Pancreas (tissue), 10 donors: ENCODE results near the gene APOL2. TPM values are rescaled to one million over a fixed set of nuclear protein-coding genes. Genes with fewer than 3 reads are reported as not detected.
"Not testable (repeated sequence)": the region's sequence is repeated elsewhere in the genome, so short reads cannot be mapped to it uniquely, and the experiment has no call there.

Experiments
- ATAC-seq, 4 donors: fragments of 200-7000 bp; cut with Tn5 transposase; one replicate each; pipeline versions ENCODE4 v1.8.0 to v1.9.1; 2020; ENCODE audit warnings: mild to moderate bottlenecking in 4 of 4, moderate library complexity in 4 of 4
- DNase-seq, 6 donors: peaks; one replicate each; pipeline ENCODE4 v3.0.0-alpha.2; 2020
- FAIRE-seq: peaks from 2 replicates; lab custom pipeline; 2012; peaks lifted over from hg19 to GRCh38; lab: Jason Lieb, UNC
- H3K27ac ChIP-seq, 4 donors: fragments of 200-600 bp; sonication (generic); 1 replicate in 3 of 4; 2 replicates in 1 of 4; pipeline versions ENCODE4 v1.5.0 to v1.8.0; 2020
- H3K27me3 ChIP-seq, 4 donors: fragments of 200-600 bp; one replicate each; pipeline ENCODE4 v1.8.0; 2021
- H3K36me3 ChIP-seq, 3 donors: fragments of 200-600 bp; sonication (generic) in 1 of 3; one replicate each; pipeline versions ENCODE4 v1.5.0 to v1.8.0; 2020 to 2021
- H3K4me1 ChIP-seq, 3 donors: fragments of 200-600 bp; one replicate each; pipeline ENCODE4 v1.8.0; 2021
- H3K4me3 ChIP-seq, 4 donors: fragments of 200-600 bp; sonication (generic) in 2 of 4; one replicate each; pipeline versions ENCODE4 v1.5.0 to v1.8.0; 2020 to 2021
- H3K9me3 ChIP-seq, 4 donors: fragments of 200-600 bp; one replicate each; pipeline ENCODE4 v1.8.0; 2021
- WGBS, 2 donors: extraction: QIAGEN DNeasy Blood & Tissue Kit; methylation state at CpG; one replicate each; pipeline ENCODE4 v1.1.7; 2013; 5-methylcytosine and 5-hydroxymethylcytosine counted together
- intact Hi-C, 3 donors: fragments of 100-400 bp; cut with DNase I; formaldehyde crosslinking; loops; one replicate each; pipeline versions ENCODE4 v1.11.1 to v1.14.2; 2022
- polyA plus RNA-seq, 2 donors: library from polyadenylated mRNA; stranded (reverse); fragments of 200-250 nt; gene quantifications; one replicate each; pipeline ENCODE4 v1.2.3, GENCODE V29; 2013
- total RNA-seq, 6 donors: library from RNA; stranded (reverse); fragmentation: NEBNext Ultra II Directional in 4 of 6; extraction: Animal tissue kit (Norgen Biotek cat#: 25700) in 4 of 6; gene quantifications; one replicate each; pipeline versions ENCODE4 v1.2.1 to v1.2.4, GENCODE V29; 2021 to 2023
- TF ChIP-seq, protein P1 (sequence below), 4 donors: fragments of 200-600 bp; sonication (generic) in 3 of 4; IDR thresholded peaks; one replicate each; pipeline versions ENCODE4 v1.5.0 to v1.8.0; 2021; ENCODE audit warnings: antibody characterized with exemption in 4 of 4
- donor health status: healthy with polysubstance abuse.
- donor health status: DM: no; HTN: no; CAD: no; lungs with moderate emphysema.
- donor health status: DM: no; HTN: no; CAD: no.
- donor health status: control.
- donor health status: control.
- donor health status: Bipolar disorder and iron deficiency.
- donor health status: DM: yes; HTN: yes; CAD: no.
- donor health status: DM: no; HTN: no; CAD: no.
- donor health status: DM: no; HTN: no; CAD: no.
- donor health status: DM: yes; HTN: yes; CAD: no.

Gene APOL2
- total and polyA plus RNA-seq, 8 donors: 6.3 to 23.4 (median 16.5) TPM

DNA sequence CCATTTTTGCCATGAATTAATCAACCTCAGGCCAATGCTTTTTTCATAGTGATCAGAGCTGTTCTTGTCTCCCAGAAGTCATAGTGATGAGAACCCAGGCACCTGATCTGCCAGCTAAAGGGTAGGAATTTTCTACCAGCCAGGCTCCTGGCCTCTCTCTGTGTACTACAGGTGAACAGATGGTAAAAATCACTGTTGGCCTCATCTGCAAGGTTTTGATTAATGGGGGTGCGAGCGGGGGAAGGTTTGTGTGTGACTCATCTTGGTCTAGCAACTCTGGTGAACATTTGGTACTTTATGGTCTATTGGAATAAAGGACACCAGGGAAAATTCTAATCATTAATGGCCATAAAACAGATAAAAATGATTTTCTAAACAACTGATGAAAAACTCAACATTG is 23.3 kb downstream of the APOL2 start:
- no peaks in the 10 kb centered on the region for H3K36me3 ChIP-seq
- TF ChIP-seq, protein P1, sequence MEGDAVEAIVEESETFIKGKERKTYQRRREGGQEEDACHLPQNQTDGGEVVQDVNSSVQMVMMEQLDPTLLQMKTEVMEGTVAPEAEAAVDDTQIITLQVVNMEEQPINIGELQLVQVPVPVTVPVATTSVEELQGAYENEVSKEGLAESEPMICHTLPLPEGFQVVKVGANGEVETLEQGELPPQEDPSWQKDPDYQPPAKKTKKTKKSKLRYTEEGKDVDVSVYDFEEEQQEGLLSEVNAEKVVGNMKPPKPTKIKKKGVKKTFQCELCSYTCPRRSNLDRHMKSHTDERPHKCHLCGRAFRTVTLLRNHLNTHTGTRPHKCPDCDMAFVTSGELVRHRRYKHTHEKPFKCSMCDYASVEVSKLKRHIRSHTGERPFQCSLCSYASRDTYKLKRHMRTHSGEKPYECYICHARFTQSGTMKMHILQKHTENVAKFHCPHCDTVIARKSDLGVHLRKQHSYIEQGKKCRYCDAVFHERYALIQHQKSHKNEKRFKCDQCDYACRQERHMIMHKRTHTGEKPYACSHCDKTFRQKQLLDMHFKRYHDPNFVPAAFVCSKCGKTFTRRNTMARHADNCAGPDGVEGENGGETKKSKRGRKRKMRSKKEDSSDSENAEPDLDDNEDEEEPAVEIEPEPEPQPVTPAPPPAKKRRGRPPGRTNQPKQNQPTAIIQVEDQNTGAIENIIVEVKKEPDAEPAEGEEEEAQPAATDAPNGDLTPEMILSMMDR (IDR thresholded peaks at IDR 0.05): no peak
- FAIRE-seq: no peak
- H3K4me1 ChIP-seq: no peaks in the 10 kb centered on the region
- intact Hi-C loops: no loop called here
- DNase-seq: no peak
- H3K9me3 ChIP-seq: no peaks in the 10 kb centered on the region
- 18 to 52% methylated on average over 2 of the region's 2 CpGs for WGBS, 2 donors
- peak in 3 of 4 donors; percentile 29 to 72 (median 72) for ATAC-seq
- H3K27me3 ChIP-seq: no peaks in the 10 kb centered on the region
- H3K4me3 ChIP-seq: no peak overlapping the region
- no peak overlapping the region for H3K27ac ChIP-seq

DNA sequence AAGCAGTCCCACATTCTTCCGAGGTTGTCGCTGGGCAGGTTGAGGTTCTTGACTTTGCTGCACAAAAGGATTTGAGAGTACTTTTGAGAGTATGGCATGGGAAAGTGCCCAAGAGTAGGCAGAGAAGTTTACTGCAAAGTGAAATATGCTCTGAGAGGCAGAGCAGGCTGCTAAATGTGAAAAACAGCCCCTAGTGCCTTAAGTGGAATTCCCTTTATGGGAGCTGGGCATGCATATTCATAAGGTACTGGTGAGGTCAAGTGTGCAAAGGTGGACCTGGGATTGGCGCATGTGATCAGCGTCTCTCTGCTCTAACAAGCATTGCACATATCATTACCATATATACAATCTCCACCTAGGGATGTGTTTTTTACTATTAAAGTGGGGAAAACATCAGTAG is 25.7 kb downstream of the APOL2 start:
- Histone ChIP-seq H3K9me3 (no peaks in the 10 kb centered on the region), H3K27me3 (no peaks in the 10 kb centered on the region), H3K4me3 (no peak overlapping the region), H3K4me1 (no peaks in the 10 kb centered on the region), H3K27ac (no peak overlapping the region), H3K36me3 (no peaks in the 10 kb centered on the region)
- 84 to 96% methylated on average over 4 of the region's 4 CpGs for WGBS, 2 donors
- no peak for ATAC-seq
- TF ChIP-seq, protein P1 (IDR thresholded peaks at IDR 0.05): no peak
- intact Hi-C loops: no loop called here
- no peak for DNase-seq
- FAIRE-seq: no peak

DNA sequence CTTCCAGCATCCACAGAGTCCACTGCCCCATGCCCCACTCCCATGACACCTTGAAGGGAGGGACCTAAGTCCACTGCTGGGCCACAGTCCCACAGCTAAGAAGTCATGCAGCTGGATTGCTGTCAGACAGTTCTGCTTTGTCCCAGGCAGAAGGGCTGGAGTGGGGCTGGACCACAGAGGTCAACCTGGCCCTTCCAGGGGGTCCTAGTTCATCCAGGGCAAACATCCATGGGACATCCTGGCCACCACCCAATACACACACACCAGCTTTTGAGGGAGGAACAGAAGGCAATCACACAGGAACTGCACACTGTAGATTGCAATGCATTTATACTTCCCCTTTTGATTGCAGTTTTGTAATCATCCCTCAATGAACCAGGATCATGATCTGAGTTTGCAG is 26.4 kb downstream of the APOL2 start:
- DNase-seq: no peak

DNA sequence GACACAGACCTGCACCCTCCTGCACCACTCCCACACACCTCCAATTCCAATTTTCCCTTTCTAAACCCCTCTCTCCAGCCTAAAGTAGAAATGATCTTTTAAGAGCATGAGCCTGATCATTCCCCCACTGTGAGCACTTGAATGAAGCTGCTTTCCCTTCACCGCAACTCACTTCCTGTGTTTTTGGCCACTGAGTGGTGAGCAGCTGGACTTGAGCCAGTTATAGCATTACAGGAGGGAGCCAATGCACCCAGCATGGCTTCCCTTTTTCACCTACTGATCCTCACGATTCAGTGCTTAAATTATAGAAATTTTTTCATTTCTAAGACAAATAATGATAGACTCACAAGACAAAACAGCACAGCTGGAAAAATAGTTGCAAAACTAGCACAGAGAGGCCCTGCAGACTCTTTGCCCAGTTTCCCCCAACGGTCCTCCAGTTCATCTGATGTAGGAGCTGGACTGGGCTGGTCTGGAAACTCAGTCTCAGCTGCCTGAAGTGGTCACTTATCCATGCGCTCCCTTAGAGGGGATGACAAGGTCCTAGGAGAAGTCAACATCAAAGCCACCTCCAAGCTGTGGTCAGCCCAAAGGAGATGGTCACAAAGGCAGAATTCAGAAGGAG is 28.0 kb downstream of the APOL2 start:
- H3K27ac ChIP-seq: no peak overlapping the region
- DNase-seq (no peak), ATAC-seq (peak in 3 of 4 donors; percentile 25 to 63 (median 53)), FAIRE-seq (no peak)
- no peaks in the 10 kb centered on the region for H3K4me1 ChIP-seq
- no peaks in the 10 kb centered on the region for H3K36me3 ChIP-seq
- H3K4me3 ChIP-seq: no peak overlapping the region
- H3K27me3 ChIP-seq: no peaks in the 10 kb centered on the region
- intact Hi-C loops: no loop called here
- 57 to 63% methylated on average over 4 of the region's 4 CpGs for WGBS, 2 donors
- no peaks in the 10 kb centered on the region for H3K9me3 ChIP-seq
- TF ChIP-seq, protein P1 (IDR thresholded peaks at IDR 0.05): no peak

More for the DNA sequence above, 26.4 kb downstream of the APOL2 start:
- H3K27ac ChIP-seq: no peak overlapping the region
- H3K9me3 ChIP-seq: no peaks in the 10 kb centered on the region
- H3K4me1 ChIP-seq: no peaks in the 10 kb centered on the region
- no peaks in the 10 kb centered on the region for H3K36me3 ChIP-seq
- no peaks in the 10 kb centered on the region for H3K27me3 ChIP-seq
- intact Hi-C loops: no loop called here
- TF ChIP-seq, protein P1 (IDR thresholded peaks at IDR 0.05): no peak
- H3K4me3 ChIP-seq: no peak overlapping the region
- FAIRE-seq (no peak), ATAC-seq (peak in 1 of 4 donors; percentile 49)

DNA sequence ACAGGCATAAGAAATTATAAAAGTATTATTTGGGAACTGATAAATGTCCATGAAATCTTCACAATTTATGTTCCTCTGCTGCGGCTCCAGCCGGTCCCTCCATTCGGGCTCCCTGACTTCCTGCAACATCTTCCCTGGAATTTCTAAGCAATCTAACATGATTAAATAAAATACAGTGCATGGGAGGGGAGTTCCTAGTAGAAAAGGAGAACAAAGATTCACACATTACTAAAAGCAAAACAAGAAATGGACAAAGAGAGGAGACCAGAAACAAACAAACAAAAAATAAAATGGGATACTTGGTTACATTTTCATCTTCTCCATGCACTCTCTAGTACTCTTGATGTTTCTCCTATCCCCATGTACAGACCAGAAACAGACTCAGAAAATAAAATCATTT is 29.1 kb downstream of the APOL2 start:
- H3K27me3 ChIP-seq: no peaks in the 10 kb centered on the region
- no peak overlapping the region for H3K4me3 ChIP-seq
- ATAC-seq: peak in 1 of 4 donors; percentile 24
- FAIRE-seq: no peak
- no peaks in the 10 kb centered on the region for H3K9me3 ChIP-seq
- intact Hi-C loops: no loop called here
- TF ChIP-seq, protein P1 (IDR thresholded peaks at IDR 0.05): no peak
- H3K36me3 ChIP-seq: no peaks in the 10 kb centered on the region
- WGBS, 2 donors: 94% methylated on average over 3 of the region's 3 CpGs
- no peaks in the 10 kb centered on the region for H3K4me1 ChIP-seq
- no peak for DNase-seq
- no peak overlapping the region for H3K27ac ChIP-seq

DNA sequence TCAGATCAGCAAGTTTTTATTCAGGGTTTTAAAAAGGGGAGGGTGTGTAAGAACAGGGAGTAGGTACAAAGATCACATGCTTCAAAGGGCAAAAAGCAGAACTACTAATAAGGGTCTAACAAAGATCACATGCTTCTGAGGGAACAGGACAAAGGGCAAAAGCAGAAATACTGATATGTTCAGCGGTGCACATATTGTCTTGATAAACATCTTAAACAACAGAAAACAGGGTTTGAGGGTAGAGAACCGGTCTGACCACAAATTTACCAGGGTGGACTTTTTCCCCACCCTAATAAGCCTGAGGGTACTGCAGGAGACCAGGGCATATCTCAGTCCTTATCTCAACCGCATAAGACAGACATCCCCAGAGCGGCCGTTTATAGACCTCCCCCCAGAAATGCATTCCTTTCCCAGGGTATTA is 29.8 kb downstream of the APOL2 start:
- H3K36me3 ChIP-seq, H3K4me3 ChIP-seq, H3K4me1 ChIP-seq, DNase-seq, H3K9me3 ChIP-seq, FAIRE-seq, H3K27me3 ChIP-seq, ATAC-seq, intact Hi-C loops, H3K27ac ChIP-seq: not testable (repeated sequence)
- 64 to 68% methylated on average over 5 of the region's 5 CpGs for WGBS, 2 donors
